Panc1 (cell line): ENCODE results near the gene SEL1L3. TPM values are rescaled to one million over a fixed set of nuclear protein-coding genes. Genes with fewer than 3 reads are reported as not detected.

Source experiments
- ATAC-seq: fragments of 200-7000 bp; cut with Tn5 transposase; 2 replicates; pipeline ENCODE4 v1.9.1; 2020; ENCODE audit warnings: mild to moderate bottlenecking, moderate library complexity
- BruUV-seq: library from RNA; stranded (reverse); fragments of 400-500 nt; replicated peaks from 2 replicates; lab custom pipeline; 2021; lab: Mats Ljungman, UMichigan
- CTCF ChIA-PET: fragments of 300-600 bp; sonication (Branson Sonifier 250); formaldehyde crosslinking; loops from one replicate; lab custom pipeline; 2022; ENCODE audit warnings: antibody characterized with exemption; lab: Charles Lee
- POLR2A ChIA-PET: fragments of 300-600 bp; sonication (Branson Sonifier 250); formaldehyde crosslinking; loops from one replicate; lab custom pipeline; 2022; ENCODE audit warnings: antibody characterized with exemption; lab: Charles Lee
- DNase-seq: peaks from one replicate; pipeline ENCODE4 v3.0.0-alpha.2; 2010; ENCODE audit warnings: low read depth, low spot score
- H3K27ac ChIP-seq: 2 replicates; pipeline ENCODE4 v1.5.1; 2011; ENCODE audit warnings: mild to moderate bottlenecking, low read length, inconsistent platforms
- H3K27me3 ChIP-seq: fragments of 200-500 bp; sonication (Bioruptor generic); 2 replicates; pipeline ENCODE4 v1.6.0; 2014; ENCODE audit warnings: low read length, inconsistent platforms; ENCODE audit not compliant: control insufficient read depth, insufficient read depth
- H3K36me3 ChIP-seq: fragments of 200-500 bp; sonication (Bioruptor generic); 2 replicates; pipeline ENCODE4 v1.5.1; 2014; ENCODE audit warnings: inconsistent platforms, mild to moderate bottlenecking, low read length, moderate library complexity; ENCODE audit not compliant: control insufficient read depth, insufficient read depth
- H3K4me1 ChIP-seq: 2 replicates; pipeline ENCODE4 v1.5.1; 2011; ENCODE audit warnings: inconsistent platforms, mild to moderate bottlenecking, low read length, moderate library complexity; ENCODE audit not compliant: control insufficient read depth, insufficient read depth
- H3K4me3 ChIP-seq, 2 experiments: 2 replicates each; pipeline ENCODE4 v1.5.1; 2011 to 2012; ENCODE audit warnings: low read depth in 2 of 2, low read length in 2 of 2, mild to moderate bottlenecking in 2 of 2, inconsistent platforms in 1 of 2, moderate library complexity in 1 of 2
- H3K9me3 ChIP-seq: fragments of 200-500 bp; sonication (Bioruptor generic); 2 replicates; pipeline ENCODE4 v1.5.1; 2014; ENCODE audit warnings: low read depth, mild to moderate bottlenecking, inconsistent platforms, low read length, moderate library complexity; ENCODE audit not compliant: control insufficient read depth, insufficient read depth
- CTCF ChIP-seq: fragments of 450-650 bp; IDR thresholded peaks from 2 replicates; pipeline ENCODE4 v1.5.1; 2017; ENCODE audit warnings: mild to moderate bottlenecking
- POLR2AphosphoS5 ChIP-seq: IDR thresholded peaks from 2 replicates; pipeline ENCODE4 v1.6.1; 2012; ENCODE audit warnings: mild to moderate bottlenecking, low read depth, low read length, moderate library complexity
- REST ChIP-seq, 2 experiments: IDR thresholded peaks; 2 replicates each; pipeline ENCODE4 v1.6.1; 2011 to 2012; ENCODE audit warnings: low read depth in 2 of 2, control low read depth in 1 of 2, low read length in 1 of 2, mild to moderate bottlenecking in 1 of 2, moderate library complexity in 1 of 2; ENCODE audit not compliant: insufficient read depth in 1 of 2
- SIN3A ChIP-seq: IDR thresholded peaks from 2 replicates; pipeline ENCODE4 v1.6.1; 2012; ENCODE audit warnings: low read depth, mild to moderate bottlenecking, low read length, moderate library complexity, borderline replicate concordance; ENCODE audit not compliant: insufficient read depth
- TCF7L2 ChIP-seq: IDR thresholded peaks from 2 replicates; pipeline ENCODE4 v1.6.1; 2011; ENCODE audit warnings: mild to moderate bottlenecking, low read depth, low read length, inconsistent platforms
- in situ Hi-C: cut with HindIII; loops from 2 replicates; pipeline ENCODE4 v1.10.0; 2016; ENCODE audit warnings: low sequenced_read_pairs, low pct_unique_long_range_greater_than_20kb
- intact Hi-C: fragments of 100-400 bp; cut with micrococcal nuclease; formaldehyde crosslinking; loops from one replicate; pipeline ENCODE4 v1.10.0; 2022; ENCODE audit not compliant: unreplicated experiment
- total RNA-seq: library from RNA; stranded (reverse); gene quantifications from one replicate; pipeline ENCODE4 v1.2.1, GENCODE V29; 2021; ENCODE audit not compliant: unreplicated experiment

Gene SEL1L3
- total RNA-seq, 1 experiment from 2014 or later, result 1.1 TPM

GRCh38 chr4:25713812-25714211, 149.0 kb downstream of the SEL1L3 start:
- TF ChIP-seq POLR2AphosphoS5, result no peak
- TF ChIP-seq REST (IDR thresholded peaks at IDR 0.05; ENCODE audit: insufficient read depth in 1 of 2, low read depth in 2 of 2, low read length in 1 of 2), result no peak
- TF ChIP-seq SIN3A, result no peak
- TF ChIP-seq TCF7L2, result no peak
- TF ChIP-seq CTCF, result no peak
- ATAC-seq (no peak), DNase-seq (no peak)
- no peaks in the 10 kb centered on the region for H3K9me3 ChIP-seq
- in situ Hi-C loops, result no loop called here
- ChIA-PET CTCF (no interaction called here), POLR2A (no interaction called here)
- no TSS peak for BruUV-seq
- H3K36me3 ChIP-seq, result no peaks in the 10 kb centered on the region
- H3K27me3 ChIP-seq, result no peaks in the 10 kb centered on the region
- no peaks in the 10 kb centered on the region for H3K4me1 ChIP-seq
- no peak overlapping the region for H3K27ac ChIP-seq
- no peak overlapping the region for H3K4me3 ChIP-seq
- intact Hi-C loops, result no loop called here

- Histone ChIP-seq H3K27ac (no peak overlapping the region), H3K4me1 (no peaks in the 10 kb centered on the region), H3K4me3 (no peak overlapping the region), H3K9me3 (no peaks in the 10 kb centered on the region), H3K27me3 (no peaks in the 10 kb centered on the region), H3K36me3 (no peaks in the 10 kb centered on the region)
- no peak for TF ChIP-seq REST (IDR thresholded peaks at IDR 0.05; ENCODE audit: insufficient read depth in 1 of 2, low read depth in 2 of 2, low read length in 1 of 2)
- no peak for TF ChIP-seq SIN3A
- no peak for TF ChIP-seq CTCF
- TF ChIP-seq POLR2AphosphoS5, result no peak
- no peak for TF ChIP-seq TCF7L2
- BruUV-seq, result no TSS peak
- ChIA-PET CTCF (no interaction called here), POLR2A (no interaction called here)
- ATAC-seq, result no peak
- intact Hi-C loops (no loop called here), in situ Hi-C loops (no loop called here)
- no peak for DNase-seq
Observed at GRCh38 chr4:25712611-25713010, 150.2 kb downstream of the SEL1L3 start.
